ENCODE data around the gene PRLHR. TPM values are rescaled to one million over a fixed set of nuclear protein-coding genes. Genes with fewer than 3 reads are reported as not detected.

Gene PRLHR
- total and polyA plus RNA-seq, 2 of the 13 experiments (the other 11 are each of a cell fraction or from before 2014, with no cell fraction given) = not detected

DNA sequence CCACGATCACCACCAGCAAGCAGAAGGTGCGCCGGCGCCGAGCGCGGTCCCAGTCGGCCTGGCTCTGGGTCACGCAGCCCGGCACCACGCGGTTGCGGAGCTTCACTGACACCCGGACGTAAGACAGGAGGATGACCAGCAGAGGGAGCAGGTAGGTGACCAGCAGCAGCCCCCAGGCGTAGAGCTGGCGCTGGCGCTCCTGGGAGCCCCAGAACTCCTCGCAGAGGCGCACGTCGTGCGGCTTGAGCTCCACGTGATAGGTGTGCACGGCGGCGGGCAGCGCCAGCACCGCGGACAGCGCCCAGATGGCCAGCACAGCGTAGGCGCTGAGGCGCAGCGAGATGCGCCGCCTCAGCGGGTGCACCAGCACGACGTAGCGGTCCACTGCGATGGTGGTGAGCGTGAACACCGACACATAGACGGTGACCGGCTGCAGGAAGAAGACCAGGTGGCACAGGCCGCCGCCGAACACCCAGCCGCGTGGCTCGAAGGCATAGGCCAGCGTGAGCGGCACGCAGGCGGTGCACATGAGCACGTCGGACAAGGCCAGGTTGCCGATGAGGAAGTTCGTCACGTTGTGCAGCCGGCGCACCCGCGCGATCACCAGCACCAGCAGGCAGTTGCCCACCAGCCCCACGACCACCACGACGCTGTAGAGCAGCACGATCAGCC lies 920 bp downstream of the PRLHR start (continued):
- no peak for TF ChIP-seq ZNF431 (CRISPR knock-in tag; IDR thresholded peaks at IDR 0.05; ENCODE audit: borderline replicate concordance, low read depth)
- 0 out of 2 replicates have a peak, but pooled peaks have one; percentile 13 for TF ChIP-seq MAFG (CRISPR knock-in tag; IDR thresholded peaks at IDR 0.05)
- no peak for TF ChIP-seq ZNF441 (CRISPR knock-in tag; IDR thresholded peaks at IDR 0.05; ENCODE audit: borderline replicate concordance)
- TF ChIP-seq, protein P1, sequence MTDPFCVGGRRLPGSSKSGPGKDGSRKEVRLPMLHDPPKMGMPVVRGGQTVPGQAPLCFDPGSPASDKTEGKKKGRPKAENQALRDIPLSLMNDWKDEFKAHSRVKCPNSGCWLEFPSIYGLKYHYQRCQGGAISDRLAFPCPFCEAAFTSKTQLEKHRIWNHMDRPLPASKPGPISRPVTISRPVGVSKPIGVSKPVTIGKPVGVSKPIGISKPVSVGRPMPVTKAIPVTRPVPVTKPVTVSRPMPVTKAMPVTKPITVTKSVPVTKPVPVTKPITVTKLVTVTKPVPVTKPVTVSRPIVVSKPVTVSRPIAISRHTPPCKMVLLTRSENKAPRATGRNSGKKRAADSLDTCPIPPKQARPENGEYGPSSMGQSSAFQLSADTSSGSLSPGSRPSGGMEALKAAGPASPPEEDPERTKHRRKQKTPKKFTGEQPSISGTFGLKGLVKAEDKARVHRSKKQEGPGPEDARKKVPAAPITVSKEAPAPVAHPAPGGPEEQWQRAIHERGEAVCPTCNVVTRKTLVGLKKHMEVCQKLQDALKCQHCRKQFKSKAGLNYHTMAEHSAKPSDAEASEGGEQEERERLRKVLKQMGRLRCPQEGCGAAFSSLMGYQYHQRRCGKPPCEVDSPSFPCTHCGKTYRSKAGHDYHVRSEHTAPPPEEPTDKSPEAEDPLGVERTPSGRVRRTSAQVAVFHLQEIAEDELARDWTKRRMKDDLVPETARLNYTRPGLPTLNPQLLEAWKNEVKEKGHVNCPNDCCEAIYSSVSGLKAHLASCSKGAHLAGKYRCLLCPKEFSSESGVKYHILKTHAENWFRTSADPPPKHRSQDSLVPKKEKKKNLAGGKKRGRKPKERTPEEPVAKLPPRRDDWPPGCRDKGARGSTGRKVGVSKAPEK (CRISPR knock-in tag; IDR thresholded peaks at IDR 0.05; ENCODE audit: borderline replicate concordance) = no peak
- no peak for TF ChIP-seq ZNF788 (CRISPR knock-in tag; IDR thresholded peaks at IDR 0.05; ENCODE audit: borderline replicate concordance)
- no peak for TF ChIP-seq SIX4 (CRISPR knock-in tag; IDR thresholded peaks at IDR 0.05)
- TF ChIP-seq ZNF468 (CRISPR knock-in tag; IDR thresholded peaks at IDR 0.05) = no peak

DNA sequence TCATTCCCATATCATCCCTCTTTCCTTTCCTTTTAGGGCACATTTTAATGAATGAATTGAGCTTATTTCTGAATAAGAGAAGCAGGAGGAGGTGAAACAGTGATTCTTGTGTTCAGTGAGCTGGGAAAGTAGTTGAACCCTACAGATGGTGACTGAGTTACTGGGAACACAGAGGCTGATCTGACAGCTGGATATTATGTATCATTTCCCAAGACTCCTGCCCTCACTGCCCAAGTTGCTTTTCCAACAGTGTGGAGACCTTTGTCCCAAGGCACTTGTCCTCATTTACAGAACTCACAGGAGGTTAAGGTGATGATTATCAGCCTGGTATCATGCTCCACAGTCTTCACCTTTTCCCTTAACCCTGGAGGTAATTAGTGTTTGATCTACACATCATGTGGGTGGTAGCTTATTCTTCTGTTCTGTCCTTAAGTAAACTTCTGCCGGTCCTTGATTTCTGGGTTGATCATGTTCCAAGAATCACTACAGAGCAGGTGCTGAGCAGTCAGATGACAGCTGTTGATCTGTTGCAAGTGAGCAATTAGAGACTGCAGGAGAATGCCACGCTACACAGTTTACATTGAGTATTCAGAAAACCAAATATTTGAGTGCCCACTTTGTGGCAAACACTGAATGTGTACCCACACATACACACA lies 2.6 kb downstream of the PRLHR start:
- POLR2A ChIA-PET = no interaction called here
- no peak for ATAC-seq
- intact Hi-C loops (cut with micrococcal nuclease; ENCODE audit: unreplicated experiment) = no loop called here

More for the DNA sequence above, 2.6 kb downstream of the PRLHR start:
- Histone ChIP-seq H4K20me1 (ENCODE audit: insufficient read depth, low read length) (no peaks in the 10 kb centered on the region), H3K27ac (ENCODE audit: extremely low read length, insufficient read depth, low read length) (no peak overlapping the region), H2AFZ (ENCODE audit: low read length) (no peak overlapping the region), H3K4me2 (ENCODE audit: low read depth, low read length) (no peak overlapping the region), H3K4me1 (ENCODE audit: insufficient read depth, low read length) (no peaks in the 10 kb centered on the region), H3K9ac (ENCODE audit: insufficient read depth, low read depth, low read length) (no peak overlapping the region), H3K4me3 (replicated peaks in 1 of 3; ENCODE audit: insufficient read depth in 1 of 3, low read depth in 2 of 3, low read length in 3 of 3) (no peak overlapping the region), H3K9me3 (ENCODE audit: low read length) (no peaks in the 10 kb centered on the region), H3K79me2 (ENCODE audit: insufficient read depth, low read length) (no peaks in the 10 kb centered on the region), H3K27me3 (ENCODE audit: control insufficient read depth in 1 of 2, insufficient read depth in 2 of 2, low read length in 2 of 2) (no peaks in the 10 kb centered on the region; a peak in 3 of 5 replicates), H3K36me3 (replicated peaks in 1 of 2; ENCODE audit: control insufficient read depth in 1 of 2, insufficient read depth in 2 of 2, low read length in 2 of 2) (no peaks in the 10 kb centered on the region)
- BruUV-seq (replicated peaks) = no TSS peak
- no peak for TF ChIP-seq IKZF1 (IDR thresholded peaks at IDR 0.05)
- TF ChIP-seq, protein P2, sequence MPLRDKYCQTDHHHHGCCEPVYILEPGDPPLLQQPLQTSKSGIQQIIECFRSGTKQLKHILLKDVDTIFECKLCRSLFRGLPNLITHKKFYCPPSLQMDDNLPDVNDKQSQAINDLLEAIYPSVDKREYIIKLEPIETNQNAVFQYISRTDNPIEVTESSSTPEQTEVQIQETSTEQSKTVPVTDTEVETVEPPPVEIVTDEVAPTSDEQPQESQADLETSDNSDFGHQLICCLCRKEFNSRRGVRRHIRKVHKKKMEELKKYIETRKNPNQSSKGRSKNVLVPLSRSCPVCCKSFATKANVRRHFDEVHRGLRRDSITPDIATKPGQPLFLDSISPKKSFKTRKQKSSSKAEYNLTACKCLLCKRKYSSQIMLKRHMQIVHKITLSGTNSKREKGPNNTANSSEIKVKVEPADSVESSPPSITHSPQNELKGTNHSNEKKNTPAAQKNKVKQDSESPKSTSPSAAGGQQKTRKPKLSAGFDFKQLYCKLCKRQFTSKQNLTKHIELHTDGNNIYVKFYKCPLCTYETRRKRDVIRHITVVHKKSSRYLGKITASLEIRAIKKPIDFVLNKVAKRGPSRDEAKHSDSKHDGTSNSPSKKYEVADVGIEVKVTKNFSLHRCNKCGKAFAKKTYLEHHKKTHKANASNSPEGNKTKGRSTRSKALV (CRISPR knock-in tag; IDR thresholded peaks at IDR 0.05) = no peak
- no peak for TF ChIP-seq ZSCAN22 (CRISPR knock-in tag; IDR thresholded peaks at IDR 0.05)
- no peak for TF ChIP-seq GTF2F1 (IDR thresholded peaks at IDR 0.05; ENCODE audit: low read length)
- no peak for TF ChIP-seq HMG20B (CRISPR knock-in tag; conservative IDR thresholded peaks at IDR 0.05)
- no peak for TF ChIP-seq CBX5 (CRISPR knock-in tag; IDR thresholded peaks at IDR 0.05; ENCODE audit: borderline replicate concordance)
- no peak for TF ChIP-seq TRIM22 (IDR thresholded peaks at IDR 0.05)
- TF ChIP-seq CHCHD3 (CRISPR knock-in tag; IDR thresholded peaks at IDR 0.05) = no peak
- TF ChIP-seq TGIF2 (CRISPR knock-in tag; IDR thresholded peaks at IDR 0.05) = no peak
- 3% methylated on average over 2 of the region's 2 CpGs for WGBS (ENCODE audit: low lambda C conversion rate)
- DNase-seq (ENCODE audit: low spot score) (no peak), FAIRE-seq (no peak)
- CTCF ChIA-PET (ENCODE audit: low intra/inter-chr PET ratio, low total read pairs) = no interaction called here
- in situ Hi-C loops (cut with HindIII; ENCODE audit: extremely low pct_ligation_motif_present, low pct_unique_long_range_greater_than_20kb) = no loop called here

Measured in HepG2 (cell line).